ENCODE results near the gene NAPB. TPM values are rescaled to one million over a fixed set of nuclear protein-coding genes. Genes with fewer than 3 reads are reported as not detected.

Gene NAPB
- polyA plus RNA-seq, 4 donors, result 13.5 to 24.5 (median 19.3) TPM

Other genes starting within 250 kb of the NAPB start
- gene NXT1, start 70.7 kb downstream of the NAPB start, polyA plus RNA-seq (ENCODE audit: insufficient read length in 4 of 4), result 10 to 100 TPM; 18.0 to 23.2 (median 20.6) TPM
- 10 to 100 TPM; 13.4 to 18.9 (median 16.5) TPM for gene GZF1, start 59.3 kb downstream of the NAPB start, polyA plus RNA-seq (ENCODE audit: insufficient read length in 4 of 4)
- gene CSTL1, start 18.2 kb upstream of the NAPB start, polyA plus RNA-seq (ENCODE audit: insufficient read length in 4 of 4), result not detected
- gene CST11, start 31.4 kb upstream of the NAPB start, polyA plus RNA-seq (ENCODE audit: insufficient read length in 4 of 4), result not detected
- gene CST8, start 69.6 kb upstream of the NAPB start, polyA plus RNA-seq (ENCODE audit: insufficient read length in 4 of 4), result not detected
- not detected for gene CST9L, start 147.0 kb upstream of the NAPB start, polyA plus RNA-seq (ENCODE audit: insufficient read length in 4 of 4)
- gene CST9, start 184.4 kb upstream of the NAPB start, polyA plus RNA-seq (ENCODE audit: insufficient read length in 4 of 4), result not detected
- gene CST3, start 216.5 kb upstream of the NAPB start, polyA plus RNA-seq (ENCODE audit: insufficient read length in 4 of 4), result 100 to 1,000 TPM; 129 to 191 (median 160) TPM

Data from left renal pelvis (tissue), 4 donors.